K562 (cell line): ENCODE measurements around the gene NPAS1. TPM values are rescaled to one million over a fixed set of nuclear protein-coding genes. Genes with fewer than 3 reads are reported as not detected.

Experiments used
- ATAC-seq: fragments of 200-7000 bp; cut with Tn5 transposase; 3 replicates; pipeline ENCODE4 v1.9.1; 2020; ENCODE audit warnings: moderate library complexity
- BruUV-seq: library from RNA; stranded (reverse); fragments of 400-500 nt; replicated peaks from 2 replicates; lab custom pipeline; 2021; lab: Mats Ljungman, UMichigan
- CTCF ChIA-PET: fragments of 300-600 bp; formaldehyde crosslinking; extraction: SDS; loops from one replicate; lab custom pipeline; 2021; ENCODE audit warnings: low intra/inter-chr PET ratio; lab: Yijun Ruan, JAX
- POLR2A ChIA-PET: fragments of 300-600, 350-650 bp; sonication (Branson Sonifier 250); formaldehyde crosslinking; extraction: SDS; loops from one replicate; lab custom pipeline; 2021; ENCODE audit warnings: antibody characterized with exemption, inconsistent platforms; lab: Yijun Ruan, JAX
- DNase-seq, 4 experiments: peaks; one replicate each; pipeline versions ENCODE4 v3.0.0 to v3.0.0-alpha.2; 2011 to 2018; ENCODE audit warnings: low spot score in 3 of 4, mixed read lengths in 3 of 4; ENCODE audit errors: extremely low read depth in 1 of 4
- FAIRE-seq: peaks from 2 replicates; lab custom pipeline; 2011; peaks lifted over from hg19 to GRCh38; lab: Jason Lieb, UNC
- H2AFZ ChIP-seq: 2 replicates; pipeline ENCODE4 v1.6.0; 2011; ENCODE audit warnings: low read depth, low read length, control low read depth, inconsistent platforms
- H3K27ac ChIP-seq: fragments of 200-600 bp; 3 replicates; pipeline ENCODE4 v1.8.0; 2011; ENCODE audit warnings: low read depth, mild to moderate bottlenecking, control low read depth, inconsistent platforms, low read length, moderate library complexity, mixed read lengths; ENCODE audit errors: extremely low read depth
- H3K27me3 ChIP-seq, 2 experiments: fragments of 300-600 bp in 1 of 2; 2 replicates in 1 of 2; 3 replicates in 1 of 2; pipeline versions ENCODE4 v1.6.0 to v1.8.0; 2011; ENCODE audit warnings: inconsistent platforms in 2 of 2, low read length in 2 of 2, mild to moderate bottlenecking in 1 of 2, mixed read lengths in 1 of 2, moderate library complexity in 1 of 2; ENCODE audit not compliant: control insufficient read depth in 2 of 2, insufficient read depth in 2 of 2
- H3K36me3 ChIP-seq: fragments of 300-600 bp; 3 replicates; pipeline ENCODE4 v1.8.0; 2011; ENCODE audit warnings: mild to moderate bottlenecking, low read length, inconsistent platforms; ENCODE audit not compliant: control insufficient read depth, insufficient read depth
- H3K4me1 ChIP-seq, 2 experiments: fragments of 200-600 bp in 1 of 2; replicated peaks in 1 of 2; 2 replicates in 1 of 2; 3 replicates in 1 of 2; pipeline versions ENCODE4 v1.5.1 to v1.8.0; 2011; ENCODE audit warnings: inconsistent platforms in 2 of 2, low read length in 2 of 2, mild to moderate bottlenecking in 1 of 2, mixed read lengths in 1 of 2, moderate library complexity in 1 of 2; ENCODE audit not compliant: control insufficient read depth in 2 of 2, insufficient read depth in 2 of 2
- H3K4me2 ChIP-seq: 2 replicates; pipeline ENCODE4 v1.6.1; 2011; ENCODE audit warnings: low read length, control low read depth, inconsistent platforms, mixed read lengths; ENCODE audit not compliant: insufficient read depth
- H3K4me3 ChIP-seq: fragments of 200-600 bp; sonication (generic), shearing (Covaris generic); 2 replicates; pipeline ENCODE4 v1.5.1; 2016; ENCODE audit warnings: control low read depth, inconsistent platforms
- H3K79me2 ChIP-seq: fragments of 200-600 bp; 3 replicates; pipeline ENCODE4 v1.8.0; 2011; ENCODE audit warnings: low read length, inconsistent platforms; ENCODE audit not compliant: control insufficient read depth, insufficient read depth
- H3K9ac ChIP-seq, 2 experiments: 2 replicates each; pipeline versions ENCODE4 v1.6.0 to v1.6.1; 2011; ENCODE audit warnings: low read depth in 2 of 2, low read length in 2 of 2, control low read depth in 1 of 2, inconsistent platforms in 1 of 2, mild to moderate bottlenecking in 1 of 2, mixed read lengths in 1 of 2; ENCODE audit not compliant: insufficient read depth in 1 of 2
- H3K9me1 ChIP-seq: one replicate; pipeline ENCODE4 v1.6.0; 2011; ENCODE audit warnings: inconsistent platforms, mild to moderate bottlenecking, low read length, moderate library complexity; ENCODE audit not compliant: control insufficient read depth, insufficient read depth
- H3K9me3 ChIP-seq: replicated peaks from 2 replicates; pipeline ENCODE4 v1.5.1; 2011; ENCODE audit warnings: low read depth, low read length, inconsistent platforms; ENCODE audit not compliant: control insufficient read depth, insufficient read depth
- H4K20me1 ChIP-seq: replicated peaks from 2 replicates; pipeline ENCODE4 v1.6.1; 2011; ENCODE audit warnings: low read length, inconsistent platforms, mixed read lengths; ENCODE audit not compliant: control insufficient read depth, insufficient read depth
- CTCF ChIP-seq, 3 experiments: IDR thresholded peaks in 2 of 3; conservative IDR thresholded peaks in 1 of 3; 2 replicates each; pipeline ENCODE4 v1.5.1; 2011 to 2012; ENCODE audit warnings: low read length in 3 of 3, mild to moderate bottlenecking in 3 of 3, control low read depth in 2 of 3, improper control_type of control experiment in 1 of 3, inconsistent platforms in 1 of 3, low read depth in 1 of 3, mixed read lengths in 1 of 3, moderate library complexity in 1 of 3; ENCODE audit not compliant: insufficient read depth in 2 of 3
- EHMT2 ChIP-seq: fragments of 450-650 bp; IDR thresholded peaks from 2 replicates; pipeline ENCODE4 v1.6.1; 2018; ENCODE audit warnings: antibody characterized with exemption
- WGBS: fragments of 100-300 bp; shearing (Covaris generic); methylation state at CpG from one replicate; pipeline ENCODE4 v1.1.6; 2016; ENCODE audit warnings: low coverage, mixed read lengths; ENCODE audit not compliant: insufficient coverage; ENCODE audit errors: missing lambda C conversion rate; 5-methylcytosine and 5-hydroxymethylcytosine counted together
- in situ Hi-C: fragments of 300-500 bp; cut with MboI; formaldehyde crosslinking; loops from 4 replicates; pipeline ENCODE4 v1.15.0; 2018; ENCODE audit warnings: inconsistent platforms, mixed read lengths
- intact Hi-C: fragments of 100-400 bp; cut with micrococcal nuclease; formaldehyde crosslinking; loops from 2 replicates; pipeline ENCODE4 v1.14.2; 2022
- polyA plus RNA-seq, 8 experiments: library from polyadenylated mRNA; depleted of rRNA in 4 of 8; stranded (reverse) in 5 of 8; unstranded in 3 of 8; fragments of >200 nt; fragmentation: Nextera tagmentation in 2 of 8; fragmentation: Illumina TruSeq in 1 of 8; extraction: Ambion mirVana in 2 of 8; extraction: Trizol in 1 of 8; gene quantifications; 2 replicates each; pipeline versions ENCODE4 v1.2.1 to v1.2.3, GENCODE V29; 2011 to 2014; ENCODE audit warnings: inconsistent platforms in 1 of 8, missing spikeins in 1 of 8
- total RNA-seq, 7 experiments: library from RNA; depleted of rRNA in 6 of 7; stranded (reverse); fragments of >200 nt in 6 of 7; fragmentation: Illumina TruSeq in 2 of 7; extraction: Trizol in 2 of 7; gene quantifications; 2 replicates each; pipeline versions ENCODE4 v1.2.1 to v1.2.3, GENCODE V29; 2011 to 2021; ENCODE audit warnings: low replicate concordance in 1 of 7
- TF ChIP-seq, protein P1 (sequence below), 2 experiments: fragments of 450-650 bp; IDR thresholded peaks; 2 replicates each; pipeline ENCODE4 v1.6.1; 2018; ENCODE audit warnings: mild to moderate bottlenecking in 2 of 2, low read depth in 1 of 2; ENCODE audit not compliant: partially characterized antibody in 2 of 2

NPAS1 gene
- total and polyA plus RNA-seq, 9 of the 15 experiments (the other 6 are each of a cell fraction or from before 2014, with no cell fraction given), result 0.58 to 5.3 (median 2.0) TPM; not detected in 2

DNA sequence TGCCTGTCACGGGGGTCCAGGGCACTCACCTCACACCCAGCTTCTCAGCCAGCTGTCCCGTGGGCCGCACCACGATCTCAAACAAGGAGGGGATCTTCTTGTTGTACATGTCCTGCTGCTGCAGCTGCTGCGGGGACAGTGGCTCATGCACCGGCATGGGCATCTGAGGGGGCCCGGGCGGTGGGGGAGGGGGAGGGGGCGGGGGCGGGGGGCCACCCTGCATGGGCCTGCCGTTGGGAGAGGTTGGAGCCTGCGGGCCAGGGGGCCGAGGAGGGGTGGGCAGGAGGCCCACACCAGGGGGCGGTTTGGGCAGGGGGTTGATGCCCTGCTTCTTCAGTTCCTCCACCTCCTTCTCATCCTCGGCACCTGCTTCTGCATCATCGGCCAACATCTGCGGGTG lies 52.7 kb downstream of the NPAS1 start:
- Histone ChIP-seq H4K20me1 (no peaks in the 10 kb centered on the region), H3K4me3 (no peak overlapping the region), H3K4me2 (no peak overlapping the region), H3K9ac (no peak overlapping the region), H2AFZ (no peak overlapping the region), H3K79me2 (no peaks in the 10 kb centered on the region; the same call in 2 of the 3 replicates), H3K36me3 (peaks cover 95% of the 10 kb centered on the region; the same call in 2 of the 3 replicates), H3K9me1 (no peaks in the 10 kb centered on the region)
- ATAC-seq, result no peak
- in situ Hi-C loops, result no loop called here
- TF ChIP-seq EHMT2 (no peak), CTCF (IDR thresholded peaks at IDR 0.05 in 2 of 3, conservative IDR thresholded peaks at IDR 0.05 in 1 of 3; ENCODE audit: insufficient read depth in 2 of 3, low read depth in 1 of 3, low read length in 3 of 3) (0 out of 6 replicates have a peak, but pooled peaks of 1 of the 3 experiments have one; percentile 5)
- TF ChIP-seq, protein P1, sequence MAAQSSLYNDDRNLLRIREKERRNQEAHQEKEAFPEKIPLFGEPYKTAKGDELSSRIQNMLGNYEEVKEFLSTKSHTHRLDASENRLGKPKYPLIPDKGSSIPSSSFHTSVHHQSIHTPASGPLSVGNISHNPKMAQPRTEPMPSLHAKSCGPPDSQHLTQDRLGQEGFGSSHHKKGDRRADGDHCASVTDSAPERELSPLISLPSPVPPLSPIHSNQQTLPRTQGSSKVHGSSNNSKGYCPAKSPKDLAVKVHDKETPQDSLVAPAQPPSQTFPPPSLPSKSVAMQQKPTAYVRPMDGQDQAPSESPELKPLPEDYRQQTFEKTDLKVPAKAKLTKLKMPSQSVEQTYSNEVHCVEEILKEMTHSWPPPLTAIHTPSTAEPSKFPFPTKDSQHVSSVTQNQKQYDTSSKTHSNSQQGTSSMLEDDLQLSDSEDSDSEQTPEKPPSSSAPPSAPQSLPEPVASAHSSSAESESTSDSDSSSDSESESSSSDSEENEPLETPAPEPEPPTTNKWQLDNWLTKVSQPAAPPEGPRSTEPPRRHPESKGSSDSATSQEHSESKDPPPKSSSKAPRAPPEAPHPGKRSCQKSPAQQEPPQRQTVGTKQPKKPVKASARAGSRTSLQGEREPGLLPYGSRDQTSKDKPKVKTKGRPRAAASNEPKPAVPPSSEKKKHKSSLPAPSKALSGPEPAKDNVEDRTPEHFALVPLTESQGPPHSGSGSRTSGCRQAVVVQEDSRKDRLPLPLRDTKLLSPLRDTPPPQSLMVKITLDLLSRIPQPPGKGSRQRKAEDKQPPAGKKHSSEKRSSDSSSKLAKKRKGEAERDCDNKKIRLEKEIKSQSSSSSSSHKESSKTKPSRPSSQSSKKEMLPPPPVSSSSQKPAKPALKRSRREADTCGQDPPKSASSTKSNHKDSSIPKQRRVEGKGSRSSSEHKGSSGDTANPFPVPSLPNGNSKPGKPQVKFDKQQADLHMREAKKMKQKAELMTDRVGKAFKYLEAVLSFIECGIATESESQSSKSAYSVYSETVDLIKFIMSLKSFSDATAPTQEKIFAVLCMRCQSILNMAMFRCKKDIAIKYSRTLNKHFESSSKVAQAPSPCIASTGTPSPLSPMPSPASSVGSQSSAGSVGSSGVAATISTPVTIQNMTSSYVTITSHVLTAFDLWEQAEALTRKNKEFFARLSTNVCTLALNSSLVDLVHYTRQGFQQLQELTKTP (IDR thresholded peaks at IDR 0.05; ENCODE audit: low read depth in 1 of 2, partially characterized antibody in 2 of 2), result no peak
- TF ChIP-seq, all 486 proteins: peak for 1
- H3K9me3 ChIP-seq, result no peaks in the 10 kb centered on the region
- DNase-seq (no peak), FAIRE-seq (no peak)
- ChIA-PET POLR2A (interaction anchor here (1.1 kb wide), 1 partner anchor 34 kb away, joined by 3 read pairs; no protein-coding TSS in a partner anchor), CTCF (no interaction called here)
- no peaks in the 10 kb centered on the region for H3K27me3 ChIP-seq
- intact Hi-C loops, result no loop called here
- H3K4me1 ChIP-seq, result peaks cover 0 to 19% of the 10 kb centered on the region in 2 experiments; a peak in 1 of 5 replicates
- no TSS peak for BruUV-seq
- 96% methylated on average over 14 of the region's 17 CpGs for WGBS
- H3K27ac ChIP-seq, result no peak overlapping the region
